Mammary epithelial cell (primary cell): ENCODE data around the gene RUFY3.

Source experiments
- EZH2 ChIP-seq: IDR thresholded peaks from 2 replicates; pipeline ENCODE4 v1.6.1; 2012; ENCODE audit warnings: low read length, inconsistent platforms, borderline replicate concordance
- TF ChIP-seq, protein P1 (sequence below), 2 donors: IDR thresholded peaks in 1 of 2; conservative IDR thresholded peaks in 1 of 2; 2 replicates each; pipeline ENCODE4 v1.5.1; 2011 to 2012; ENCODE audit warnings: inconsistent platforms in 2 of 2, low read length in 2 of 2, mild to moderate bottlenecking in 2 of 2, control low read depth in 1 of 2, low read depth in 1 of 2; ENCODE audit not compliant: insufficient read depth in 1 of 2; ENCODE audit errors: extremely low read depth in 1 of 2

DNA sequence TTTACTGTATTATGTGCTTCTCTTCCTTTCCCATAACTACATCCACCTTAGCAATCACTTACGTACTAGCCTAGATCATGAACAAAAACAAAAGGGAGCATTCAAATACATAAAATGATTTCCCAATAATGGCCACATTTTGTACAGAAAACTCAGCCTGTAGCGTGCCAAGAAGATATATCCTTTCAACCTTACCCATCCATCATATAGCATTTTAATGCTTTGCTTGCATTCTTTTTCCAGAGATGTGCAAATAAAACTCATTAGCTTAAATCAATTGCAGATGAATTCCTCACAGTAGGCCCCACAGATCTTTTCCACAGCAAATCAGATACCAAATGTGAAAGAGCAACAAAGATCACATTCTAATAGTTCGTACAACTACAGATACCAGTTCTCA is 97.2 kb downstream of the RUFY3 start:
- TF ChIP-seq, protein P1, sequence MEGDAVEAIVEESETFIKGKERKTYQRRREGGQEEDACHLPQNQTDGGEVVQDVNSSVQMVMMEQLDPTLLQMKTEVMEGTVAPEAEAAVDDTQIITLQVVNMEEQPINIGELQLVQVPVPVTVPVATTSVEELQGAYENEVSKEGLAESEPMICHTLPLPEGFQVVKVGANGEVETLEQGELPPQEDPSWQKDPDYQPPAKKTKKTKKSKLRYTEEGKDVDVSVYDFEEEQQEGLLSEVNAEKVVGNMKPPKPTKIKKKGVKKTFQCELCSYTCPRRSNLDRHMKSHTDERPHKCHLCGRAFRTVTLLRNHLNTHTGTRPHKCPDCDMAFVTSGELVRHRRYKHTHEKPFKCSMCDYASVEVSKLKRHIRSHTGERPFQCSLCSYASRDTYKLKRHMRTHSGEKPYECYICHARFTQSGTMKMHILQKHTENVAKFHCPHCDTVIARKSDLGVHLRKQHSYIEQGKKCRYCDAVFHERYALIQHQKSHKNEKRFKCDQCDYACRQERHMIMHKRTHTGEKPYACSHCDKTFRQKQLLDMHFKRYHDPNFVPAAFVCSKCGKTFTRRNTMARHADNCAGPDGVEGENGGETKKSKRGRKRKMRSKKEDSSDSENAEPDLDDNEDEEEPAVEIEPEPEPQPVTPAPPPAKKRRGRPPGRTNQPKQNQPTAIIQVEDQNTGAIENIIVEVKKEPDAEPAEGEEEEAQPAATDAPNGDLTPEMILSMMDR (conservative IDR thresholded peaks at IDR 0.05 in 1 of 2, IDR thresholded peaks at IDR 0.05 in 1 of 2; ENCODE audit: extremely low read depth in 1 of 2, insufficient read depth in 1 of 2, low read depth in 1 of 2, low read length in 2 of 2), result no peak
- TF ChIP-seq EZH2, result no peak
